GM21515 (cell line): ENCODE results near the gene TXNIP.

ENCODE experiments used
- ATAC-seq: cut with Tn5 transposase; IDR thresholded peaks from one replicate; pipeline ENCODE4 v1.9.1; 2021; ENCODE audit not compliant: unreplicated experiment

Gene TXNIP

GRCh38 chr1:145964328-145965118 is 31.9 kb downstream of the TXNIP start, which contains the start of the genes ANKRD34A and POLR3GL:
ANKRD34A (minus strand) TSS chr1:145964575; CDS start chr1:145961759, 2,816 bp downstream.
POLR3GL (plus strand) TSS chr1:145964690; CDS start chr1:145974866, 10,176 bp downstream.
- peak; percentile 85 for ATAC-seq

GRCh38 chr1:145963265-145964019 is 32.9 kb downstream of the TXNIP start:
- no peak for ATAC-seq

GRCh38 chr1:145962157-145963102 is 33.9 kb downstream of the TXNIP start:
- ATAC-seq, result no peak

- ATAC-seq, result no peak
Measured at GRCh38 chr1:145961425-145962156, 34.8 kb downstream of the TXNIP start.

GRCh38 chr1:145961109-145961424 is 35.3 kb downstream of the TXNIP start:
- ATAC-seq, result no peak

GRCh38 chr1:145960468-145961108 is 35.8 kb downstream of the TXNIP start:
- no peak for ATAC-seq

GRCh38 chr1:145959957-145960467 is 36.4 kb downstream of the TXNIP start:
- no peak for ATAC-seq

GRCh38 chr1:145959333-145959732 is 37.0 kb downstream of the TXNIP start:
- ATAC-seq, result no peak

GRCh38 chr1:145958734-145959133 is 37.6 kb downstream of the TXNIP start:
- ATAC-seq, result no peak

GRCh38 chr1:145957443-145958319 is 38.7 kb downstream of the TXNIP start, which contains the start of gene LIX1L:
LIX1L (minus strand) TSS chr1:145958017; CDS start chr1:145957927, 90 bp downstream.
- peak; percentile 84 for ATAC-seq

GRCh38 chr1:145956781-145957442 is 39.5 kb downstream of the TXNIP start:
- no peak for ATAC-seq

- no peak for ATAC-seq
Measured at GRCh38 chr1:145956361-145956760, 40.0 kb downstream of the TXNIP start.

- no peak for ATAC-seq
Measured at GRCh38 chr1:145955436-145955835, 40.9 kb downstream of the TXNIP start.

- no peak for ATAC-seq
Measured at GRCh38 chr1:145953861-145954260, 42.5 kb downstream of the TXNIP start.

GRCh38 chr1:145952903-145953302 is 43.5 kb downstream of the TXNIP start:
- no peak for ATAC-seq

GRCh38 chr1:145951526-145951925 is 44.9 kb downstream of the TXNIP start:
- ATAC-seq, result no peak

GRCh38 chr1:145949219-145949618 is 47.2 kb downstream of the TXNIP start:
- no peak for ATAC-seq

- no peak for ATAC-seq
Measured at GRCh38 chr1:145947551-145947950, 48.8 kb downstream of the TXNIP start.
